ENCODE measurements around the gene SCN4A.
"Not testable (repeated sequence)": the region's sequence is repeated elsewhere in the genome, so short reads cannot be mapped to it uniquely, and the experiment has no call there.

Gene SCN4A

DNA sequence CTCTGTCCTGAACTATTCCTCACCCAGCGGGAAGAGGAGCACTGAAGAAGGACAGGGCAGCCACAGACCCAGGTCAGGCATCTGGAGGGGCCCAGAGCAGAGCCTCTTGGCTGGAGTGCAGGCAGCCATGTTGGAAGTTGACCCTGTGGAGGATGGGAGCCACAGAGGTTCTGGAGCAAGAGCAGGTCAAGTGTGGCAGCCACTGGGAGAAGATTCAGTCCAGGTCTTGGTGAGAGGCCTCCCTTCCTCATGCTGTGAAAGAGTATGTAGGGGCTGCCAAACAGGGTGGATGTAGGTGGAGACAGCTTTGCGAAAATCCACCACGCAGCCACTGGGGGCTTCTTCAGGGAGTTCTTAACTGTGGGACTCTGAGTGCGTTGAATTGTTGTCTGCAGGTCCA lies 40.0 kb downstream of the SCN4A start:
- no peak for DNase-seq

DNA sequence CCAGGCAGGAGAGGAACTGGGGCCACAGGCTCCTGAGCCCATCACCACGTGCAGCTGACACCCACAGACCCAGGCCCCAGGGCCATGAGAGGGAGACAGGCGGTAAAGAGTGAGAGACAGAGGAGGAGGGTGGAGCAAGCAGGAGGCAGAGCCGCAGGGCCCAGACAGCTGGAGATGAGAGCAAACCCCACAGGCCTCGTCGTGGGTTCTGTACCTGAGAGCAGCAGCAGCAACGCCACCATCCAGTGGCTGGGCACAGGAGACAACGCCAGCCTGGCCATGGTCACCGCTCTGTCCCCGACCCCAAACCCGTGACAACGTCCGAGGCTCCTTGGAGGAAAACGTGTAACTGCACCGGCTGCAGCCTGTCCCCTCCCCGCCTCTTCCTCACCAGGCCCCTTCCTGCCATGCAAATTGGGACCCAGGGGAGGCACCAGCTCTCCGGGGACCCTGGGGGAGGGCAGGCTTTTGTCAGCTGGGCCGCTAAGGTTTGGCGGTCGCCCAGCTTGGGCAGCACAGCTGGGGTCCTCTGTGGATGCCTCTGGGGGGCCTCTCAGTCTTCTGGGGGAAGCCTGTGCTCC lies 40.6 kb downstream of the SCN4A start, which contains the start of gene CD79B:
CD79B (minus strand) TSS at position 351 of the 581 bp plus-strand sequence; CDS start at position 281, 70 bp downstream.
- DNase-seq: peak; percentile 56

DNA sequence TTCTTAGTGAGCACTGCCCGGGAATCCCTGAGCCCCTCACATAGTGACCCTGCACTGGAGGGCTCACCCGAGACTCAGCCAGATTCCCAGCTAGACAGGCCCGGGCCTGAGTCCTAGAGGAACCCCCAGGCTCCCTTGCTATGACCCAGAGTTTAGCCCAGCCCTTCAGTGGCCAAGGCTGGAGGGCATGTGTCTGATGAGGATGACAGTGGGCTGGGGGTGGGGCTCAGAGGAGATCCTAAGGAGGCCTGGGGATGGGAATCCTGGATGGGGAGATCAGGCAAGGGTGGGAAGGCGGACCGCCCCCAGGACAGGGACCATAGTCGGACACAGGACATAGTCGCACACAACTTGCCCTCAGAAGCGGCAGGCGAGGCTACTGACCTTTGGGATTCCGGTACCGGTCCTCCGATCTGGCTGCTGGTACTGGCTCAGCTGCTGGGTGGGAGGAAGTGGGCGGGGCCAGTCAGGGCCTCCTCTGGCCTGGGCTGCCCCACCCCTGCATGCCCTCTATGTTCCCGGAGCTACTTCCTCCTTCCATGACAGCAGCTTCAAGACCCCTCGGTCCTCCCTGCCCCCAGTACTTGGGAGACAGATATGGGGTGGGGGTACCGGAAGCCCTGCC lies 41.7 kb downstream of the SCN4A start:
- DNase-seq: peak; percentile 83

DNA sequence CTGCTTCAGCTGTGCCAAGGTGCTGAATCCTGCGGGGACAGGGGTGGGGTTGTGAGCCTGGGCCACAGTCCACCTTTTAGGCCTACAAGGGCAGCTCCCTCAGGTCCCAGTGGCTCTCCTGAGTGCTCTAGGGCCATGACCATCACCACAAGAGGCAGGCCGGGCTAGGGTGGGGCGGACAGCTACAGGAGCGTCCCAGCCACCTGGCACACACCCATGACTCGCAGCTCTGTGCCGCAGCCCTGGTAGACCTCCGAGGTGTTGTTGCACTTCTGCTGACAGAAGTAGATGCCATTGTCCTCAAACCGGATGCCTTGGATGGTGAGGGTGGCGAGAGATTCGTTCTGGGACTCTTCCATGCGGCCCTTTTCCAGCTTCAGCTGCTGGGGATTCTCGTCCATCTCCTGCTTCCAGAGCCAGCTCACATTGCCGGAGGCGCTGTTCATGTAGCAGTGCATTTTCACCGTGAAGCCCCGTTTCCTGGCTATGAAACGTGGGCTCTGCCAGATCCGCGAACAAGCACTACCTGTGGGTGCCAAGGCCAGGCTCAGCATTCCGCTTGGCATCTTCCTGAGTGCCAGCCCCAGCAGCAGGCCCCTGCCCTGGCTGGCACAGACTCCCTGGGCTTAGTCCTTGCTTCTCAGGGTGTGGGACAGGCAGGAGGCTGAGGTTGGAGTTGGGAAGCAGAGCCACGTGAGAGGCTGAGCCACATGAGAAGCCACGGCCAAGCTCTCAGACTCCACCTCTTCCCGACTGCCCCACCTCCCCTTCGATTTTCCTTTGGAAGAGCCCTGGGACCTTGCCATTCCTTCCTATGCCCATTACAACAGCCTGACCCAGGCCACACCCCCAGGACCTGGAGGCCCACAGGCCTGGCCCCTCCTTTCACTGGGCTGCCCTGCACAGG lies 42.6 kb downstream of the SCN4A start:
- no peak for DNase-seq

DNA sequence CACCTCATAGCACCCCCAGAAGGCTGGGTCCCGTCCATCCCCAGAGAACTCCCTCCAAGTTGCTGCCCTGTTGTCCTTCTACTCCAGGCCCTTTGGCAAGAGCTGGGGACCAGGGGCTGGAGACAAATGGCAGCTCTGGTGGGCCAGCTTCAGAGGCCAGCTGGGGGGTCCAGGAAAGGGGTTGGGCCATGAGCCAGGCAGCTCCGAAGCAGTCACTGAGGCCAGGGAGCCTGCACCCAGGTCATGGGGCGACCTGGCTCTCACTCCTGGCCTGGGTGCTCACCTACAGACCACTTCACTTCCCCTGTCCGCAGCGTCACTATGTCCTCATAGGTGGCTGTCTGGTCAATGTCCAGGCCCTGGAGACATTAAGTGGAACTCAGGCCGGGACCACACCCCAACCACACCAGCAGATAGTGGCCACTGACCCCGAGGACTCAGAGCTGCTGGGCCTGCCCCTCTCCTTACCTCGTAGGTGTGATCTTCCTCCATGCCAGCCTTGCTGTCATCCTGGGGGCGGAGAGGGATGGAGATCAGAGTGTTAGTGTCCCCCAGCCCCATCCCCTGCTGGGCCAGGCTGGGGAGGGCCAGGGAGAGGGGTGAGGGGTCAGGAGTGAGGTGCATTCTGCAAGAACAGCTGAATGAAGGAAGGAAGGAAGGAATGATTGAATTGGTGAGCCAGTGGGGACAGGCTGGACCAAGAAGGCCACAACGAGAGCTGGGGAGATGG lies 43.6 kb downstream of the SCN4A start:
- no peak for DNase-seq

DNA sequence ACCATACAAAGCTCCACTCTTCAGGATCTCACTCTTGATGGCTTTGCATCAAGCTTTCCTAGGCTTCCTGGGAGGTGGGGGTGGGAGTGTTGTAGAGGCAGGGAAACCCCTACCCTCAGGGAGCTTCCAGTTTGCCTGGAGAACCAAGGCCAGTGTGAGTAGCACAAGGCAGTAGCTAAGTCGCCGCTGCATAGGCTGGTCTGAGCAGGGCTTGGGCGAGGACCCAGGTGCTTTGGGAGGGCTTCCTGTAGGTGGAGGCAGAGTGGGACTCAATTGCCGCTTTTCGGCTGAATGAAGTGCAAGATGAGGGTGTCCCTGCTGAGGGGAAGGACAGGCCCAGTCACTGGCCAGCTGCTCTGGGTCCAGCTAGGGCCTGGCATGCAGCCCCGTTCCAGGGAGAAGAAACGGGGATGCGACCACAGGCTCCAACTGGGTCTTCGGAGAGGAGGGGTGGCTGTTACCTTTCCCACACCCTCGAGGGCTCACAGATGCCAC lies 44.5 kb downstream of the SCN4A start:
- DNase-seq: no peak

DNA sequence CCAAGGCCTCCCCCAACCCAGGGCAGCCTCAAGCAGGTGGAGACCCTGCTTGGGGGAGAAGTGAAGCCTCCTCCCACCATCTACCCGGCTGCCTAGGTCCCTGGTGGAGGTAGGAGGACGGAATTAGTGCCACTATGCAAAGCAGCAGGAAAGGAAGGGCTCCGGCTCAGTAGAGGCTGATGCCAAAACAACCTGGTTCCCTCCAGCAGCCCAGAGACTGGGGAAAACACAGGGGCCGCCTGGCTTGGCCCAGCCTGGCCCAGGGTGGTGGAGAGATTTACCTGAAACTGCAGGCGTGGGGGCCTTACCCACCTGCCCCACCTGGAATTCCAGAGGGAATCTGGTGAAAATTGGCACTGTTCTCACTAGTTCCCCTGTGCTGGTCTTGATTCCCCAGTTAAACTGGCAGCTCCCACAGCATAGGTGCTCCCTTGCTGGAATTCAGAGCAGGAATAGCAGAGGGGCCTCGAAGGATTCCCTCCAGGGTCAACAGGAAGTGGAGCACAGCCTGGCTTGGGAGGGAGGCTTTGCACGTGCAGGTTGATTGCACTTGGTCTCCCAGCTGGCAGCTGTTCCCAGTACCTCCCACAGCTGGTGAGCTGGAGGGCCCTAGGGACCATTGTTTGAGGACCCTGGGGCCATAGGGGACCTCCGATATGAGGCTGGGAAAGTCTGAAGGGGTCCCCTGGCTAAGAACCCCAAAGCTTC lies 45.1 kb downstream of the SCN4A start:
- no peak for DNase-seq

DNA sequence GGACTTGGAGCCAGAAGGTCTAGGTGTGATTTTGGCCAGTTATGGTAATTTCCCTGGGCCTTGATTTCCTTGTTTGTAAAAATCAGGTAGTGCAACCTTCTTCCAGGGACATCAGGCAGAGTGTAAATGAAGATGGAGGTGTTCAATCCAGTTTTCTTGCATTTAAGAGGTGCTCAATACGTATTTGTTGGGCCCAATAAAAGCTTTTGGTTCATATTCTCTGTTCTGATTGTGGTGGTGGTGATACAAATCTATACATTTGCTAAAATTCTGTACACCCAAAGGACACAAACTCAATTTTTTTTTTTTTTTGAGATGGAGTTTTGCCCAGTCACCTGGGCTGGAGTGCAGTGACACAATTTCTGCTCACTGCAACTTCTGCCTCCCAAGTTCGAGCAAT lies 46.6 kb downstream of the SCN4A start:
- no peak for DNase-seq

DNA sequence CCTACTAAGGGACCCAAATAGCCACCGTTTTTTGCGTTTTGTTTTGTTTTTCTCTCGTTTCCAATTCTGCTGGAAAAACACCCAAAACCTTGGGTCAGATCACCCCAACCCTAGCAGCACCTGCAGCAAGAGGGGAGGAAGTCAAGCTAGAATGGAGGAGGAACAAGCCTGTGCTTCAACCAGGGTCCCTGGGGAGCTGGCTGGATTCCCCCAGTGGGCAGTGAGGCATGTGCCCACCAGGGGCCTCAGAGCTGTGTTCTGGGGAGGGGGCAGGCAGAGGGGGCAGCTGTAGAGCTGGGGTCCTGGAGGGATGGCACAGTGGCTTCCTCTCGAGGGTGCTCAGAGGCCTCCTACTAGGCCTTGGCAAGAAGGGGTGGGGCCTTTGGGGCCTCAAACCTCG lies 47.1 kb downstream of the SCN4A start:
- DNase-seq: no peak

DNA sequence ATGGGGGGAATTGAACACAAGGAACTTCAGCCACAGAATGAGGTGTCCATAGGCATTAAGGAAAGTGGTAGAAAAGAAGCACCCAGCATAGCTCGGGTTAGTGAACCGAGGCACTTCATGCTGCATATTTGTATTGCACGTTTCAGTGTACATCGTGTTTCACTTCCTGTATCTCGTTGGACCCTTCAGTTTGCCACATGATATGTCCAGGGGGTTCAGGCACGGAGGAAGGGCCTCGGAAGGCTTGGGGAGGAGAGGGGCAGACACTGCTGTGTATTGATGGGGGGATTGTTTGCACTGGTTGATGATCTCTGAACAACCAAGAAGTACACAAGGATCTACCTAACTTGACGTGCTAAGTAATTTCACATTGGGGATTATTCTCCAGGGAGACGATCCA lies 50.3 kb downstream of the SCN4A start:
- not testable (repeated sequence) for DNase-seq

DNA sequence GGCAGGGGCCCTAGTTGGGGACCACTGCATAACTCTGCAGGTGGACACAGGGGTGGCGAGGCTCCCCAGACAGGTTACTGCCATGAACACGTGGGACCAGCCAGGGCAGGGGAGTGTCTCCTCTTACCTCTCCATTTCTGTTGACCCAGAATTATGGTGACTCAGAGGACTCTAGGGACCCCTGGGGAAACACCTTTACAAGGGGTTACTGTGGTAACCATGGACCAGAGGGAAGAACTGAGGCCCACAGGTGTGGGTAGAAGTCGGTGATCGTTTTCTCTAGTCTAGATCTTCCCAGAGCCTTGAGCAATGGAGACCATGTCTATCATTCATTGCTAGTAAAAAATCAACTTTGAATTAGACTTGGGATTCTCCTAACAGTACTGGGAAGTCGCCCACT lies 51.9 kb downstream of the SCN4A start:
- DNase-seq: not testable (repeated sequence)

DNA sequence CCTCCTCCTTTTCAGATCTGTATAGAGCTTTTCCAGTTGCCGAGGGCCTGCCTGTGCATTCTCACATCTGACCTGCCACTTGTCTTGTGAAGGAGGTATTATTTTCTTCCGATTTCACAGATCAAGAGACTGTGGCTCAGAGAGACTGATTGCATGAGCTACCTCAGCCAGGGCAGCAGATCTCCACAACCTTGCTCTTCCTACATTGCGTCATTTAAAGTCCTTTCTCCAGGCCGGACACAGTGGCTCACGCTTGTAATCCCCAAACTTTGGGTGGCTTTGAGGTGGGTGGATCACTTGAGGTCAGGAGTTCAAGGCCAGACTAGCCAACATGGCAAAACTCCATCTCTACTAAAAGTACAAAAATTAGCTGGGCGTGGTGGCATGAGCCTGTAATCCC lies 52.7 kb downstream of the SCN4A start:
- DNase-seq: not testable (repeated sequence)

DNA sequence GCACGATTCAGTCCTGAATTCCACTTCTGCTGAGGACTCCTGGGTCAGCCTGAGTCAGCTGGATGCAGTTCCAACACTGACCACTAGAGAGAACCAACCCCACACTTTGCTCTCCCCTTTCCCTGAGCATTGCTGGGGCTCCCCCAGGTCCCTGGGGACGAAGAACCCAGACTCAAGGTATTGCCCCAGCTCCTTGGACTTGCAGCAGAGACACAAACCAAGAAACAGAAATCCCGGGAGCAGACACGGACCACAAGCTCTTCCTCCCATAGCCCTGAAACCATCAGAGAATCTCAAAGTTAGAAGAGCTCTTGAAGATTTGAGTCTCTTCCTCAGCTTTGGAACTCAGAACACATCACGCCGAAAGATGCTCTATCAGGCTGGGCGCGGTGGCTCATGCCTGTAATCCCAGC lies 53.4 kb downstream of the SCN4A start:
- DNase-seq: peak; percentile 80

DNA sequence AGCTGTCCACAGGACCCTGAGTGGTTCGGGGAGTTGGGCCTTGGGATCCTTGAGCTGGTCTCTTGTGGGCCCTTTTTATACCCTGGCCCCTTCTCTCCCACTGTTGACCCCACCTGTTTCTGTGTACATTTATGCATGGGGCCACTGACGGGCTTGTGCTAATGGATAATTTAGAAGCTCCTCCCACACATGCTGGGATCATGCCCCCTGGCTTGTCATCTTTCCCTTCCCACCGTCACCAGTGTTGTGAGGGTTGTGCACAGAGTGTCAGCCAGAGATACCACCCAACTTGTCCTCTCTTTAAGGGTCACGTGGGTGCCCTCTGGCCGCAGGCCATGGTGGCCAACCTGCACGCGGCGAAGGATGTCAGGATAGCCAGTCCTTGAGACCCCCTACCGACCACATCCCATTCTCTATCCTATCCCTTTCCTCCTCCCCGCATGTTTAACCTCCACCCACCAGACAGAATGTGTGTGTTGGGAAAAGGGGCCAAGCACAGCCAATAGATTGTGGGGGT lies 53.9 kb downstream of the SCN4A start, which contains the start of gene GH1:
GH1 (minus strand) TSS at position 51 of the 517 bp plus-strand sequence. CDS start 63 bp downstream, outside the sequence.
- not testable (repeated sequence) for DNase-seq

DNA sequence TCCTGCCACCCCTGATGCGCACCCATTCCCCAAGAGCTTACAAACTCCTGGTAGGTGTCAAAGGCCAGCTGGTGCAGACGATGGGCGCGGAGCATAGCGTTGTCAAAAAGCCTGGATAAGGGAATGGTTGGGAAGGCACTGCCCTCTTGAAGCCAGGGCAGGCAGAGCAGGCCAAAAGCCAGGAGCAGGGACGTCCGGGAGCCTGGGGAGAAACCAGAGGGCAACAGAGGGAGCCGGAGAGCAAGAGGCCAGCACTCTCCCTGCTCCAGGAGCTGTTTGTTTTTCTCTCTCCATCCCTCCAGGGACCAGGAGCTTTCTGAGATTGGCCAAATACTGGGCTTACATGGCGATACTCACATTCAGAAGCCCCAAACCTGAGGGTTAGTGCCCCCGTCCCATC lies 54.4 kb downstream of the SCN4A start:
- no peak for DNase-seq

DNA sequence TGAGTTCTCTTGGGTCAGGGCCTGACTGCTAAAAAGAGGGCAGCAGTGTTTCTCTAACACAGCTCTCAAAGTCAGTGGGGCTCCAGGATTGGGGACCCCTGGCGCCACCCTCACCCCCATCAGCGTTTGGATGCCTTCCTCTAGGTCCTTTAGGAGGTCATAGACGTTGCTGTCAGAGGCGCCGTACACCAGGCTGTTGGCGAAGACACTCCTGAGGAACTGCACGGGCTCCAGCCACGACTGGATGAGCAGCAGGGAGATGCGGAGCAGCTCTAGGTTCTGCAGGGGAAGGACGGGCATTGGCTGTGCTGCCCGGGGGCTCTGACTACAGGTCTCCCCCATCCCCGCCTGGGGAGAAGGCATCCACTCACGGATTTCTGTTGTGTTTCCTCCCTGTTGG lies 55.1 kb downstream of the SCN4A start:
- DNase-seq: no peak

DNA sequence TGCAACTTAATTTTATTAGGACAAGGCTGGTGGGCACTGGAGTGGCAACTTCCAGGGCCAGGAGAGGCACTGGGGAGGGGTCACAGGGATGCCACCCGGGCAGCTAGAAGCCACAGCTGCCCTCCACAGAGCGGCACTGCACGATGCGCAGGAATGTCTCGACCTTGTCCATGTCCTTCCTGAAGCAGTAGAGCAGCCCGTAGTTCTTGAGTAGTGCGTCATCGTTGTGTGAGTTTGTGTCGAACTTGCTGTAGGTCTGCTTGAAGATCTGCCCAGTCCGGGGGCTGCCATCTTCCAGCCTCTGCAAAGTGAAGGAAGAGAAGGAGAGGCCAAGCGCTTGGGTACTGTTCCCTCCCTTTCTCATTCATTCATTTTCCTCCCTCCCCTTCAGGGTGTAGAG lies 55.5 kb downstream of the SCN4A start:
- DNase-seq: not testable (repeated sequence)

DNA sequence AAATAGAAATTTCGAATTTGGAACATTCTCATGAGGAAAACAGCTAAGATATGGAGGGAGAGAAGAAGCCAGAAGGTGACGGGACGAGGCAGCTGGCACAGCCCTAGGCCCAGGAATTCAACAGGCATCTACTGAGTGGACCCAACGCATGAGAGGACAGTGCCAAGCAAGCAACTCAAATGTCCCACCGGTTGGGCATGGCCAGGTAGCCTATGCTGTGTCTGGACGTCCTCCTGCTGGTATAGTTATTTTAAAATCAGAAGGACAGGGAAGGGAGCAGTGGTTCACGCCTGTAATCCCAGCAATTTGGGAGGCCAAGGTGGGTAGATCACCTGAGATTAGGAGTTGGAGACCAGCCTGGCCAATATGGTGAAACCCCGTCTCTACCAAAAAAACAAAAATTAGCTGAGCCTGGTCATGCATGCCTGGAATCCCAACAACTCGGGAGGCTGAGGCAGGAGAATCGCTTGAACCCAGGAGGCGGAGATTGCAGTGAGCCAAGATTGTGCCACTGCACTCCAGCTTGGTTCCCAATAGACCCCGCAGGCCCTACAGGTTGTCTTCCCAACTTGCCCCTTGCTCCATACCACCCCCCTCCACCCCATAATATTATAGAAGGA lies 56.0 kb downstream of the SCN4A start:
- no peak for DNase-seq

DNA sequence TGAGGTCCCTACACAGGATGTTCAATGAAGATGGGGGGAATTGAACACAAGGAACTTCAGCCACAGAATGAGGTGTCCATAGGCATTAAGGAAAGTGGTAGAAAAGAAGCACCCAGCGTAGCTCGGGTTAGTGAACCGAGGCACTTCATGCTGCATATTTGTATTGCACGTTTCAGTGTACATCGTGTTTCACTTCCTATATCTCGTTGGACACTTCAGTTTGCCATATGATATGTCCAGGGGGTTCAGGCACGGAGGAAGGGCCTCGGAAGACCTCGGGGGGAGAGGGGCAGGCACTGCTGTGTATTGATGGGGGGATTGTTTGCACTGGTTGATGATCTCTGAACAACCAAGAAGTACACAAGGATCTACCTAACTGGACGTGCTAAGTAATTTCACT lies 57.0 kb downstream of the SCN4A start:
- DNase-seq: not testable (repeated sequence)

DNA sequence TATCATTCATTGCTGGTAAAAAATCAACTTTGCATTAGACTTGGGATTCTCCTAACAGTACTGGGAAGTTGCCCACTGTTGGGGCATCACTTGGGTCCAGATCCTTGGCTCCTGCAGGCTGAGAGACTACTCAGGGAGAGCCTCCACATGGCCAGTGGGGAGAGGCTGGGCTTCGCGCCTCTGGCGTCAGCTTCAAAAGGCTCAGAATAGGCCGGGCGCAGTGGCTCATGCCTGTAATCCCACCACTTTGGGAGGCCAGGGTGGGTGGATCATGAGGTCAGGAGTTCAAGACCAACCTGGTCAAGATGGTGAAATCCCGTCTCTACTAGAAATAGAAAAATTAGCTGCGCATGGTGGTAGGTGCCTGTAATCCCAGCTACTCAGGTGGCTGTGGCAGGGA lies 58.2 kb downstream of the SCN4A start:
- DNase-seq: no peak

DNA sequence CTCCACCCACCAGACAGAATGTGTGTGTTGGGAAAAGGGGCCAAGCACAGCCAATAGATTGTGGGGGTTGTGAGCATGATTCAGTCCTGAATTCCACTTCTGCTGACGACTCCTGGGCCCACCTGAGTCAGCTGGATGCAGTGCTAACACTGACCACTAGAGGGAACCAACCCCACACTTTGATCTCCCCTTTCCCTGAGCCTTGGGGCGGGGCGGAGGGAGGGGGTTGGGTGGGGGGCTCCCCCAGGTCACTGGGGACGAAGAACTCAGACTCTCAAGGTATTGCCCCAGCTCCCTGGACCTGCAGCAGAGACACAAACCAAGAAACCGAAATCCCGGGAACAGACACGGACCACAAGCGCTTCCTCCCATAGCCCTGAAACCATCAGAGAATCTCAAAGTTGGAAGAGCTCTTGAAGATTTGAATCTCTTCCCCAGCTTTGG lies 61.0 kb downstream of the SCN4A start:
- peak; percentile 66 for DNase-seq
